ENCODE measurements around the gene TMEM63C. TPM values are rescaled to one million over a fixed set of nuclear protein-coding genes. Genes with fewer than 3 reads are reported as not detected.

The TMEM63C gene
- total RNA-seq, 1 donor from 2014 or later, result 6.6 TPM

GRCh38 chr14:77224212-77224611, 42.6 kb downstream of the TMEM63C start:
- TF ChIP-seq CTCF (IDR thresholded peaks at IDR 0.05; ENCODE audit: unreplicated experiment), result no peak
- H3K27me3 Mint-ChIP-seq (ENCODE audit: unreplicated experiment), result peaks cover 11% of the 10 kb centered on the region
- DNase-seq (ENCODE audit: low spot score), result no peak
- H3K4me3 Mint-ChIP-seq (ENCODE audit: unreplicated experiment), result no peak overlapping the region
- H3K36me3 Mint-ChIP-seq (ENCODE audit: low read depth, unreplicated experiment), result no peaks in the 10 kb centered on the region
- no peak overlapping the region for H3K27ac Mint-ChIP-seq (ENCODE audit: unreplicated experiment)
- H3K4me1 Mint-ChIP-seq (ENCODE audit: unreplicated experiment), result peaks cover 6% of the 10 kb centered on the region
- H3K9me3 Mint-ChIP-seq (ENCODE audit: unreplicated experiment), result no peaks in the 10 kb centered on the region

DNA sequence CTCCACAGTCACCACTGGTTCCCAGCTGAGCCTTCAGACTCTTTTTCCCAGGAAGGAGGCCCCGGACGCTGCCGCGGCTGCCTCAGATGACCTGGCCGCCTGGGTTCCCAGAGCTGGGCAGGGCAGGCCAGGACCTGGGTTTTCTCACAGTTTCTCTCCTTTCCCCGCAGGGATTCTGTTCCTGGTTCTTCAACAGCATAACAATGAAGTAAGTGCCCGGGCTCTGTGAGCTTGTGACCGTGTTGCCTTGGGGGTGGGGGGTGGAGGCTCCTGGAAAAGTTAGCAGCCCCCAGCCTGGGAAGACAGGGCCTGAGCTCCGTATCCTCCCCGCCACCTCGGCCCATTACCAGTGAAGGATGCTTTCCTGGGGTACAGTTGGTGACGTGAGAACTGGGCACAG, 43.7 kb downstream of the TMEM63C start:
- Mint-ChIP-seq H3K4me3 (ENCODE audit: unreplicated experiment) (no peak overlapping the region), H3K36me3 (ENCODE audit: low read depth, unreplicated experiment) (no peaks in the 10 kb centered on the region), H3K27ac (ENCODE audit: unreplicated experiment) (no peak overlapping the region), H3K9me3 (ENCODE audit: unreplicated experiment) (no peaks in the 10 kb centered on the region), H3K27me3 (ENCODE audit: unreplicated experiment) (peaks cover 8% of the 10 kb centered on the region), H3K4me1 (ENCODE audit: unreplicated experiment) (peaks cover 6% of the 10 kb centered on the region)
- no peak for TF ChIP-seq CTCF (IDR thresholded peaks at IDR 0.05; ENCODE audit: unreplicated experiment)
- DNase-seq (ENCODE audit: low spot score), result no peak

DNA sequence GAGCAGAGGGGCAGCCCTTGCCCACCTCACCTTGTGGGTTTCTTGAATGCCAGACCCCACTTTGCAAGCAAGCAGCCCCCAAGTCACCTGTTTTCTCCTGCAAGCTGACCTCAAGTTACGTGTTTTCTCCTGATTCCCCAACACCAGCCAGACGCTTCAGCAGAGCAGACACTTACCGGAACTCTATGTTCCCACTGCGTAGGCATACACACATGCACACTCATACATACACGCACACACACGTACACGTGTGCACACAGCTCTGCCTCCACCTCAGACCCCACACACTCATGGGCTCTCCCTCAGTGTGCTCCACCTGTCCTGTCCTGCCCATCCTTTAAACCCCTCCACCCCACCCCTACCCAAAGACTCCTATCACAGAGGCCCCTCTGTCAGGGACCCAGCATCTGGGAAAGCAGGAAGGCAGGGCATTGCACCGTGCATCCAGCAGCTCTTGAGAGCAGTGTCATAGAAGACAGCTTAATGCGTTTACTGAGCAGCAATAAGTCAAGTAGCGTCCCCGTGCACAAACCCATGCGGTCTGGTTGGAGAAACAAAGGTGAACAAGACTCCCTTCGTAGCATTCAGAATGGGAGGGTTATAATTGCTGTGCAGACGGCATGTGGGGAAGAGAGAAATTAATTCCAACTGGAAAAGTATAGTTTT, 44.4 kb downstream of the TMEM63C start:
- Mint-ChIP-seq H3K27ac (ENCODE audit: unreplicated experiment) (no peak overlapping the region), H3K4me1 (ENCODE audit: unreplicated experiment) (peaks cover 6% of the 10 kb centered on the region), H3K4me3 (ENCODE audit: unreplicated experiment) (no peak overlapping the region), H3K9me3 (ENCODE audit: unreplicated experiment) (no peaks in the 10 kb centered on the region), H3K27me3 (ENCODE audit: unreplicated experiment) (peaks cover 8% of the 10 kb centered on the region), H3K36me3 (ENCODE audit: low read depth, unreplicated experiment) (no peaks in the 10 kb centered on the region)
- DNase-seq (ENCODE audit: low spot score), result no peak
- TF ChIP-seq CTCF (IDR thresholded peaks at IDR 0.05; ENCODE audit: unreplicated experiment), result no peak

- no peak for DNase-seq (ENCODE audit: low spot score)
- Mint-ChIP-seq H3K4me1 (ENCODE audit: unreplicated experiment) (no peaks in the 10 kb centered on the region), H3K4me3 (ENCODE audit: unreplicated experiment) (no peak overlapping the region), H3K9me3 (ENCODE audit: unreplicated experiment) (no peaks in the 10 kb centered on the region), H3K27ac (ENCODE audit: unreplicated experiment) (no peak overlapping the region), H3K36me3 (ENCODE audit: low read depth, unreplicated experiment) (no peaks in the 10 kb centered on the region), H3K27me3 (ENCODE audit: unreplicated experiment) (peaks cover 3% of the 10 kb centered on the region)
- TF ChIP-seq CTCF (IDR thresholded peaks at IDR 0.05; ENCODE audit: unreplicated experiment), result no peak
These were observed 46.5 kb downstream of the TMEM63C start for GRCh38 chr14:77228056-77228455.

DNA sequence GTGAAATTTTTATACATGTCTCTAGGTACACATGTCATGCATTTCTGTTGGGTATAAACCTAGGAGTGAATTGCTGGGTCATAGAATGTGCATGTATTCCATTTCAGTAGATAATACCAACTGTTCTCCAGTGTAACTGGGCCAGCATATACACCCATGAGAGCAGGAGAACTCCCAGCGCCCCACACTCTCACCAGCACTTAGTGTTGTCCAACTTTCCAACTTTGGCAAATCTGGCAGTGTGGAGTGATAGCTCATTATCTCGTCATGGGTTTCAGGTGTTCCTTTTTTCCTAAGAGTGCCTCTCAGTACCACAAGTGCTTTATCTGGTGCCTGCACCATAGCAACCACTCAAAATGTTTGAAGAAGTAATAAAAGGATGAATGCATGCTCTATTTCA, 49.3 kb downstream of the TMEM63C start:
- TF ChIP-seq CTCF (IDR thresholded peaks at IDR 0.05; ENCODE audit: unreplicated experiment), result no peak
- no peaks in the 10 kb centered on the region for H3K36me3 Mint-ChIP-seq (ENCODE audit: low read depth, unreplicated experiment)
- no peaks in the 10 kb centered on the region for H3K9me3 Mint-ChIP-seq (ENCODE audit: unreplicated experiment)
- H3K27me3 Mint-ChIP-seq (ENCODE audit: unreplicated experiment), result peaks cover 2% of the 10 kb centered on the region
- no peak overlapping the region for H3K4me3 Mint-ChIP-seq (ENCODE audit: unreplicated experiment)
- H3K27ac Mint-ChIP-seq (ENCODE audit: unreplicated experiment), result no peak overlapping the region
- no peaks in the 10 kb centered on the region for H3K4me1 Mint-ChIP-seq (ENCODE audit: unreplicated experiment)
- no peak for DNase-seq (ENCODE audit: low spot score)
